C4-2B (cell line): Measurements from ENCODE around the gene ELMO1.

ENCODE experiments used
- H3K27ac ChIP-seq: fragments of 450-650 bp; 2 replicates; pipeline ENCODE4 v1.5.1; 2017
- ZFX ChIP-seq: fragments of 450-650 bp; IDR thresholded peaks from 2 replicates; pipeline ENCODE4 v1.6.1; 2017
- TF ChIP-seq, protein P1 (sequence below): fragments of 450-650 bp; conservative IDR thresholded peaks from 2 replicates; pipeline ENCODE4 v1.5.1; 2017; ENCODE audit warnings: mild to moderate bottlenecking

Gene ELMO1

GRCh38 chr7:37230221-37230620 is 218.4 kb downstream of the ELMO1 start:
- TF ChIP-seq, protein P1, sequence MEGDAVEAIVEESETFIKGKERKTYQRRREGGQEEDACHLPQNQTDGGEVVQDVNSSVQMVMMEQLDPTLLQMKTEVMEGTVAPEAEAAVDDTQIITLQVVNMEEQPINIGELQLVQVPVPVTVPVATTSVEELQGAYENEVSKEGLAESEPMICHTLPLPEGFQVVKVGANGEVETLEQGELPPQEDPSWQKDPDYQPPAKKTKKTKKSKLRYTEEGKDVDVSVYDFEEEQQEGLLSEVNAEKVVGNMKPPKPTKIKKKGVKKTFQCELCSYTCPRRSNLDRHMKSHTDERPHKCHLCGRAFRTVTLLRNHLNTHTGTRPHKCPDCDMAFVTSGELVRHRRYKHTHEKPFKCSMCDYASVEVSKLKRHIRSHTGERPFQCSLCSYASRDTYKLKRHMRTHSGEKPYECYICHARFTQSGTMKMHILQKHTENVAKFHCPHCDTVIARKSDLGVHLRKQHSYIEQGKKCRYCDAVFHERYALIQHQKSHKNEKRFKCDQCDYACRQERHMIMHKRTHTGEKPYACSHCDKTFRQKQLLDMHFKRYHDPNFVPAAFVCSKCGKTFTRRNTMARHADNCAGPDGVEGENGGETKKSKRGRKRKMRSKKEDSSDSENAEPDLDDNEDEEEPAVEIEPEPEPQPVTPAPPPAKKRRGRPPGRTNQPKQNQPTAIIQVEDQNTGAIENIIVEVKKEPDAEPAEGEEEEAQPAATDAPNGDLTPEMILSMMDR, result no peak
- no peak for TF ChIP-seq ZFX
- no peak overlapping the region for H3K27ac ChIP-seq

DNA sequence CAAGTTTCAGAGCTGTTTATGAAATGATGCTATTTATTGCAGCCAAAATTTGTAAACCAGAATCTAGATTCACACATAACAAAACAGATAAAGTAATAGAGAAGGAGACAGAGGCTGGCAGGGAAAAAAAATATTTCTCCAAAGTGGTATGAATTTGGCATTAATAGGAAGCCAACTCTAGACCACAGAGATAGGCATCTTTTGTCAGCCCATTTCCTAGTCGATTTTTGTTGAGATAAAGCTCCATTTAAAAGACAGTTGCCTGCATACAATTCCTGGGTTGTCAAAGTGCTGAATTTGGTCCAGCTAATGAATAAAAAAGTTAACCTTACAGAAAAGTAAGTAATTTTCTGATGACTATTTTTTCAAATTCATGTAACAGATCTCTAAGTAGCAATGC is 219.3 kb downstream of the ELMO1 start:
- H3K27ac ChIP-seq, result no peak overlapping the region
- no peak for TF ChIP-seq ZFX
- TF ChIP-seq, protein P1, result no peak

DNA sequence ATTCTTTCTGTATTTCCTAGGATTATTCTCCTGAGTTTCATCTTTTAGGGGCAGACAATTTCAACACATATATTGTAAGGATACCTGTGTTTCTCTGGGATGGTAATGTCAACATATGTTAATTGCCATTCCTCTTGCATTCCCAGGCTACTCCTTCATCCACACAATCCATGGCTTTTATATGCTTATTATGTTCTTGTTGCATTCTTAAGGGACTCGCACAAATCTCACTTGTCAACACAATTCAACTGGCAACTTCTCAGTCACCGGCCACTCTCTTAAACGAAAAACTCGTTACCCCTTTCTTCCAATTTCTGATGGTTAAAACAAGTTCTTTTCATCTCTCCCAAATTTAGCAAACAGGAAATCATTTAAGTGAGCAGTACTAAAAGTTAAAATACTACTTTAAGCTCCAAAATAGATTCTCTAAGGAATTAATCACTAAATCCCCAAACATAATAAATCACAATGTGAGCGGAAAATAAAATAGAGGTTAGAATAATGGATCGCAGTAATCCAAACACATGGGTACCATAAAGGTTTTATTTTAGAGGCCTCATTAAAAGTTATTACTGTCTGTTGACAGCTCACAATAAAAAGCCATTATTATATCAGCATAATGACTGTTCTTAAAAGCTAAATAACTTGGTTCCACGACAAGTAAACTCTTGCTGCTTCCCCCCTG is 223.2 kb downstream of the ELMO1 start:
- H3K27ac ChIP-seq, result no peak overlapping the region
- TF ChIP-seq ZFX, result no peak
- TF ChIP-seq, protein P1, result no peak

DNA sequence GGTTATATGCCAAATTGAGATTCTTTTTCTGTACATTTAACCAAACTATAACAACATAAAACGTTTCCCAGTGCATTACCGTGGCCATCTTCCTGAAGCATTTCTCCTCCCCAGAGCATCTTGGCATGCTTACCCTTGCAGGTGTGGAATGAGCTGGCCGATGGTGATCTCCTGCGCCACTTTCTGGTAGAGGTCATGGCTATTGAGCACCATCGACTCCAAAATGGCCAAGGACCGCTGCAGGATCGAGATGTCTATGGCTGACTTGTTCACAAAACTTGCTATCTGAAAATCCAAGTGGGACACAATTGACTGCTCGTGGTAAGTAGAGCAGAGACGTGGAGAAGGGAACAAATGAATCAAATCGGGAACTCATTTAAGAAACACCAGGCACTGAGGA is 223.9 kb downstream of the ELMO1 start:
- no peak for TF ChIP-seq ZFX
- TF ChIP-seq, protein P1, result no peak
- H3K27ac ChIP-seq, result no peak overlapping the region

DNA sequence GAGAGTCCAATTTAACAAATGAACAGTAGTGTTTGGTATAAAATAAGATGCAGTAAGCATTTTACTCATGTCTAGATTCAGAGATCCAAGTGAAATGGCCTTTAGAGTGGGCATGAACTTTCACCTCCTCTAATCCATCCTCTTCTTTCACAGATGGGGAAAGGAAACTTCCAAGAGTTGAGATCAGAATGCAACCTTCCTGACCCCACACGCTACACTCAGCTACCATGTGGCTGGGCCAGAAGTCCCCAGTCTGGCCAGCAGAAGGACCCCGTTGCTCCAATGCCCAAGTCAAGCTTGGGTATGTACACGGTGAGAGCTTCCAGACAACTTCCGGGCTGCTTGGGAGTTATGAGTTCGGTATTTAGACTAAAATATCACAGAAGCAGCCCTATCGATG is 228.0 kb downstream of the ELMO1 start:
- TF ChIP-seq, protein P1, result no peak
- no peak for TF ChIP-seq ZFX
- no peak overlapping the region for H3K27ac ChIP-seq

DNA sequence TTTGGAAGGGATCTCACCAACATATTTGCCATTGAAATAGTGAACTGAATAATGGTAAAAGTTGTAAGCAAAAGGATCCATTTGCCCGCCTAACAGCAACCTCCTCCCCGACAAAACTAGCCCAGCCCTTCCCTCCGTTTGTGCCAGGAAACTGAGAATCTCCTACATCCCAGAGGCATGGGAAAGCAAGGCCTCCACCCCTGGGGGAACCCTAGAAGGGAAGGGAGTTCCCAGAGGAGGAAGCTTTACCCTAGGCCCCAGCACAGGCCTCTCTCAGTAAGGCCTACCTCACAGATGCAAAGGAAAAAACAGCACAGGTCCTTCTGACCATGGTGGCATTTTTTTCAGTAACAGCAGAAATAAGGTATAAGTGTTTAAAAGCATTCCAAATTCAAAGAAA is 229.7 kb downstream of the ELMO1 start:
- no peak for TF ChIP-seq ZFX
- H3K27ac ChIP-seq, result no peak overlapping the region

GRCh38 chr7:37216923-37217322 is 231.7 kb downstream of the ELMO1 start:
- TF ChIP-seq, protein P1, result no peak
- TF ChIP-seq ZFX, result no peak

More at GRCh38 chr7:37216923-37217322, 231.7 kb downstream of the ELMO1 start:
- H3K27ac ChIP-seq, result no peak overlapping the region
